HFF-Myc (cell line): Measurements from ENCODE around the gene SARNP.

Experiments
- DNase-seq: peaks from one replicate; pipeline ENCODE4 v3.0.0-alpha.2; 2011; ENCODE audit warnings: low read depth; ENCODE audit errors: extremely low read depth
- H3K4me3 ChIP-seq: replicated peaks from 2 replicates; pipeline ENCODE4 v1.5.1; 2011; ENCODE audit warnings: low read depth, mild to moderate bottlenecking, control low read depth, low read length
- CTCF ChIP-seq: IDR thresholded peaks from 2 replicates; pipeline ENCODE4 v1.5.1; 2012; ENCODE audit warnings: mild to moderate bottlenecking, low read depth, low read length, control low read depth; ENCODE audit errors: missing control alignments

SARNP gene

GRCh38 chr12:55721601-55722213 lies 95.8 kb downstream of the SARNP start:
- no peak for DNase-seq
- TF ChIP-seq CTCF: no peak
- H3K4me3 ChIP-seq: no peak overlapping the region

GRCh38 chr12:55720894-55721444 lies 96.6 kb downstream of the SARNP start:
- no peak overlapping the region for H3K4me3 ChIP-seq
- DNase-seq: peak; percentile 88
- TF ChIP-seq CTCF: peak; percentile 36

- peak within 1 kb of the TSS; percentile 14 for H3K4me3 ChIP-seq
- TF ChIP-seq CTCF: no peak
- no peak for DNase-seq
Measured at GRCh38 chr12:55720071-55720564, 97.4 kb downstream of the SARNP start, which contains the start of gene RDH5. Gene RDH5 (plus strand): TSS chr12:55720393. CDS start chr12:55721185, 792 bp downstream.

GRCh38 chr12:55719371-55719770 lies 98.2 kb downstream of the SARNP start:
- TF ChIP-seq CTCF: no peak
- H3K4me3 ChIP-seq: no peak overlapping the region
- DNase-seq: no peak

- H3K4me3 ChIP-seq: peak overlapping the region; percentile 8; the same call in 1 of the 2 replicates
- TF ChIP-seq CTCF: no peak
- DNase-seq: no peak
Measured at GRCh38 chr12:55718624-55719275, 98.8 kb downstream of the SARNP start.

GRCh38 chr12:55718015-55718414 lies 99.5 kb downstream of the SARNP start:
- no peak for TF ChIP-seq CTCF
- no peak for DNase-seq
- H3K4me3 ChIP-seq: peak overlapping the region; percentile 70; the same call in 1 of the 2 replicates
